ENCODE results near the gene ALDH18A1. TPM values are rescaled to one million over a fixed set of nuclear protein-coding genes. Genes with fewer than 3 reads are reported as not detected.

ALDH18A1 gene
- total and polyA plus RNA-seq, 5 donors from 2014 or later, result 27.1 to 55.4 (median 43.1) TPM

- Histone ChIP-seq H3K27ac (ENCODE audit: insufficient read depth, low read length, poor library complexity, severe bottlenecking) (no peak overlapping the region), H3K27me3 (ENCODE audit: control insufficient read depth, insufficient read depth, low read length) (peaks cover 4% of the 10 kb centered on the region), H3K36me3 (ENCODE audit: control insufficient read depth, insufficient read depth, low read length) (no peaks in the 10 kb centered on the region), H3K4me1 (ENCODE audit: control insufficient read depth, insufficient read depth, low read length, poor library complexity, severe bottlenecking) (no peaks in the 10 kb centered on the region), H3K4me3 (ENCODE audit: low read depth, low read length) (no peak overlapping the region), H3K9me3 (ENCODE audit: control insufficient read depth in 2 of 2, low read length in 2 of 2) (no peaks in the 10 kb centered on the region)
- Mint-ChIP-seq H3K9me3 (no peaks in the 10 kb centered on the region), H3K4me3 (no peak overlapping the region), H3K36me3 (no peaks in the 10 kb centered on the region), H3K27ac (no peak overlapping the region), H3K4me1 (peaks cover 0 to 8% (median 4%) of the 10 kb centered on the region in 4 donors), H3K27me3 (peaks cover 10% of the 10 kb centered on the region)
- DNase-seq (no peak), ATAC-seq (ENCODE audit: low read depth in 2 of 2) (no peak)
Observed at GRCh38 chr10:95566136-95566535, 90.4 kb downstream of the ALDH18A1 start.

- Histone ChIP-seq H3K4me3 (ENCODE audit: low read depth, low read length) (no peak overlapping the region), H3K9me3 (ENCODE audit: control insufficient read depth in 2 of 2, low read length in 2 of 2) (no peaks in the 10 kb centered on the region), H3K27ac (ENCODE audit: insufficient read depth, low read length, poor library complexity, severe bottlenecking) (no peak overlapping the region), H3K36me3 (ENCODE audit: control insufficient read depth, insufficient read depth, low read length) (no peaks in the 10 kb centered on the region), H3K4me1 (ENCODE audit: control insufficient read depth, insufficient read depth, low read length, poor library complexity, severe bottlenecking) (peaks cover 2% of the 10 kb centered on the region), H3K27me3 (ENCODE audit: control insufficient read depth, insufficient read depth, low read length) (peaks cover 4% of the 10 kb centered on the region)
- Mint-ChIP-seq H3K27ac (no peak overlapping the region), H3K36me3 (no peaks in the 10 kb centered on the region), H3K9me3 (no peaks in the 10 kb centered on the region), H3K4me1 (peaks cover 2 to 8% (median 5%) of the 10 kb centered on the region in 4 donors), H3K27me3 (peaks cover 10% of the 10 kb centered on the region), H3K4me3 (peak overlapping the region in 1 of 4 donors; percentile 44)
- ATAC-seq (ENCODE audit: low read depth in 2 of 2), result no peak
- no peak for DNase-seq
Observed at GRCh38 chr10:95565336-95565735, 91.2 kb downstream of the ALDH18A1 start.

DNA sequence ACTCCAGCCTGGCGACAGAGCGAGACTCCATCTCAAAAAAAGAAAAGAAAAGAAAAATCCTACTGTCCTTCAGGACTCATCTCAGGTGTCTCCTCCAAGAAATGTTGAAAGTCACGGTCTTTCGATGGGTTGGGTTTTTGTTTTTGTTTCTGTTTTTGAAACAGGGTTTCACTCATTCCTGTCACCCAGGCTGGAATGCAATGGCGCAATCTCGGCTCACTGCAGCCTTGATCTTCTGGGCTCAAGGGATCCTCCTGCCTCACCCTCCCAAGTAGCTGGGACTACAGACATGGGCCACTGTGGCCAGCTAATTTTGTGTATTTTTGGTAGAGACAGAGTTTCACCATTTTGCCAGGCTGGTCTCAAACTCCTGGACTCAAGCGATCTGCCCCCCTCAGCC is 92.2 kb downstream of the ALDH18A1 start:
- Mint-ChIP-seq H3K36me3 (no peaks in the 10 kb centered on the region), H3K4me1 (peaks cover 5 to 15% (median 8%) of the 10 kb centered on the region in 4 donors), H3K9me3 (no peaks in the 10 kb centered on the region), H3K27ac (no peak overlapping the region), H3K27me3 (peaks cover 10% of the 10 kb centered on the region), H3K4me3 (no peak overlapping the region)
- H3K27me3 ChIP-seq (ENCODE audit: control insufficient read depth, insufficient read depth, low read length), result peaks cover under 1% of the 10 kb centered on the region
- H3K9me3 ChIP-seq (ENCODE audit: control insufficient read depth in 2 of 2, low read length in 2 of 2), result no peaks in the 10 kb centered on the region
- peaks cover 5% of the 10 kb centered on the region for H3K4me1 ChIP-seq (ENCODE audit: control insufficient read depth, insufficient read depth, low read length, poor library complexity, severe bottlenecking)
- H3K36me3 ChIP-seq (ENCODE audit: control insufficient read depth, insufficient read depth, low read length), result no peaks in the 10 kb centered on the region
- no peak for DNase-seq
- ATAC-seq (ENCODE audit: low read depth in 2 of 2), result no peak
- no peak overlapping the region for H3K4me3 ChIP-seq (ENCODE audit: low read depth, low read length)
- H3K27ac ChIP-seq (ENCODE audit: insufficient read depth, low read length, poor library complexity, severe bottlenecking), result no peak overlapping the region

GRCh38 chr10:95562341-95562965 is 94.1 kb downstream of the ALDH18A1 start:
- DNase-seq, result no peak
- Histone ChIP-seq H3K27ac (ENCODE audit: insufficient read depth, low read length, poor library complexity, severe bottlenecking) (no peak overlapping the region), H3K9me3 (ENCODE audit: control insufficient read depth in 2 of 2, low read length in 2 of 2) (no peaks in the 10 kb centered on the region), H3K36me3 (ENCODE audit: control insufficient read depth, insufficient read depth, low read length) (no peaks in the 10 kb centered on the region), H3K27me3 (ENCODE audit: control insufficient read depth, insufficient read depth, low read length) (peaks cover 3% of the 10 kb centered on the region), H3K4me1 (ENCODE audit: control insufficient read depth, insufficient read depth, low read length, poor library complexity, severe bottlenecking) (peaks cover 5% of the 10 kb centered on the region), H3K4me3 (ENCODE audit: low read depth, low read length) (no peak overlapping the region)
- Mint-ChIP-seq H3K27ac (peak overlapping the region in 2 of 3 donors; percentile 20 to 83), H3K4me1 (peaks cover 5 to 19% (median 8%) of the 10 kb centered on the region in 4 donors), H3K27me3 (peaks cover 22% of the 10 kb centered on the region), H3K36me3 (no peaks in the 10 kb centered on the region), H3K4me3 (peak overlapping the region; percentile 87 to 95 (median 94)), H3K9me3 (no peaks in the 10 kb centered on the region)
- no peak for ATAC-seq (ENCODE audit: low read depth in 2 of 2)

- Mint-ChIP-seq H3K4me1 (peaks cover 5 to 19% (median 8%) of the 10 kb centered on the region in 4 donors), H3K4me3 (peak overlapping the region; percentile 87 to 95 (median 94)), H3K36me3 (no peaks in the 10 kb centered on the region), H3K9me3 (no peaks in the 10 kb centered on the region), H3K27ac (peak overlapping the region; percentile 20 to 83 (median 39)), H3K27me3 (peaks cover 27% of the 10 kb centered on the region)
- Histone ChIP-seq H3K9me3 (ENCODE audit: control insufficient read depth in 2 of 2, low read length in 2 of 2) (no peaks in the 10 kb centered on the region), H3K27me3 (ENCODE audit: control insufficient read depth, insufficient read depth, low read length) (peaks cover 3% of the 10 kb centered on the region), H3K4me3 (ENCODE audit: low read depth, low read length) (peak overlapping the region; percentile 45), H3K36me3 (ENCODE audit: control insufficient read depth, insufficient read depth, low read length) (no peaks in the 10 kb centered on the region), H3K27ac (ENCODE audit: insufficient read depth, low read length, poor library complexity, severe bottlenecking) (peak overlapping the region; percentile 47), H3K4me1 (ENCODE audit: control insufficient read depth, insufficient read depth, low read length, poor library complexity, severe bottlenecking) (peaks cover 5% of the 10 kb centered on the region)
- no peak for DNase-seq
- no peak for ATAC-seq (ENCODE audit: low read depth in 2 of 2)
Observed at GRCh38 chr10:95561864-95562177, 94.7 kb downstream of the ALDH18A1 start.

DNA sequence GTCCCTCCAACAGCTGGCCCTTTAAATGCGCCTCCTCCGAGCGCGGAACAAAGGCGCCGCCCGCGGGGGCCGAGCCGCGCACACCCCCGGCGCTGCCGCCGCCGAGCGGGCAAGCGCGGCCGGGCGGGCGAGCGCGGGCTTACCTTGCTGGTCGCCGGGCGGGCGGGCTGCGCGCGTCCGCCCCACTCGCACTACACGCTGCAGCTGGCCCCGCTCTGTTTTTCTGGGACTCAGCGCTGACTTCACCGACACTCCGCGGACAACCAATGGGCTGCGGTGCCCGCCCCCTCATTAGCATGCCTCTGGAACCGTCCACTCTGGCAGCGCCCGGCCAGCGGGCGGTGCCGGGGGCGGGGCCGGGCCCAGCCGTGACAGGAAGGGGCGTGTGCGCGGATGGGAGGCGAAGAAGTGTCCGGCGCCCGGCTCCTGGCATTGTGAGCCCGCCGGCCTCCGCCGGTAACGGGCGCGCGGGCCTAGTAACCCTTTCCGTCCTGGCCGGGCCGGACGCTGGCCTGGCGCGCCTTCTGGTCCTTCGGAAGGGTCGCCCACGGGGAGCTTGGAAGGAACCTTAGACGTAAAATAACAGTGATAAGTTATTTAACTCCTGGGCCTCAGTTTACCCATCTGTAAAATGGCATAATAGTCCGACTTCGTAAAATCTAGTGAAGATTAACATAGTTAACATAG is 95.2 kb downstream of the ALDH18A1 start, which contains the start of gene SORBS1:
Gene SORBS1 (minus strand): TSS at position 195 of the 687 bp plus-strand sequence. CDS start 120,236 bp downstream, outside the sequence.
- Mint-ChIP-seq H3K4me3 (peak within 1 kb of the TSS; percentile 95 to 100 (median 99)), H3K27me3 (peaks cover 27% of the 10 kb centered on the region), H3K36me3 (no peaks in the 10 kb centered on the region), H3K9me3 (no peaks in the 10 kb centered on the region), H3K27ac (peak within 1 kb of the TSS; percentile 89 to 98 (median 95)), H3K4me1 (peaks cover 5 to 19% (median 8%) of the 10 kb centered on the region in 4 donors)
- H3K27me3 ChIP-seq (ENCODE audit: control insufficient read depth, insufficient read depth, low read length), result peaks cover 3% of the 10 kb centered on the region
- H3K9me3 ChIP-seq (ENCODE audit: control insufficient read depth in 2 of 2, low read length in 2 of 2), result no peaks in the 10 kb centered on the region
- H3K36me3 ChIP-seq (ENCODE audit: control insufficient read depth, insufficient read depth, low read length), result no peaks in the 10 kb centered on the region
- peak within 1 kb of the TSS; percentile 78 for H3K4me3 ChIP-seq (ENCODE audit: low read depth, low read length)
- ATAC-seq (ENCODE audit: low read depth in 2 of 2), result peak; percentile 97
- H3K27ac ChIP-seq (ENCODE audit: insufficient read depth, low read length, poor library complexity, severe bottlenecking), result peak within 1 kb of the TSS; percentile 47
- peaks cover 5% of the 10 kb centered on the region for H3K4me1 ChIP-seq (ENCODE audit: control insufficient read depth, insufficient read depth, low read length, poor library complexity, severe bottlenecking)
- DNase-seq, result peak; percentile 81 to 93 (median 83)

DNA sequence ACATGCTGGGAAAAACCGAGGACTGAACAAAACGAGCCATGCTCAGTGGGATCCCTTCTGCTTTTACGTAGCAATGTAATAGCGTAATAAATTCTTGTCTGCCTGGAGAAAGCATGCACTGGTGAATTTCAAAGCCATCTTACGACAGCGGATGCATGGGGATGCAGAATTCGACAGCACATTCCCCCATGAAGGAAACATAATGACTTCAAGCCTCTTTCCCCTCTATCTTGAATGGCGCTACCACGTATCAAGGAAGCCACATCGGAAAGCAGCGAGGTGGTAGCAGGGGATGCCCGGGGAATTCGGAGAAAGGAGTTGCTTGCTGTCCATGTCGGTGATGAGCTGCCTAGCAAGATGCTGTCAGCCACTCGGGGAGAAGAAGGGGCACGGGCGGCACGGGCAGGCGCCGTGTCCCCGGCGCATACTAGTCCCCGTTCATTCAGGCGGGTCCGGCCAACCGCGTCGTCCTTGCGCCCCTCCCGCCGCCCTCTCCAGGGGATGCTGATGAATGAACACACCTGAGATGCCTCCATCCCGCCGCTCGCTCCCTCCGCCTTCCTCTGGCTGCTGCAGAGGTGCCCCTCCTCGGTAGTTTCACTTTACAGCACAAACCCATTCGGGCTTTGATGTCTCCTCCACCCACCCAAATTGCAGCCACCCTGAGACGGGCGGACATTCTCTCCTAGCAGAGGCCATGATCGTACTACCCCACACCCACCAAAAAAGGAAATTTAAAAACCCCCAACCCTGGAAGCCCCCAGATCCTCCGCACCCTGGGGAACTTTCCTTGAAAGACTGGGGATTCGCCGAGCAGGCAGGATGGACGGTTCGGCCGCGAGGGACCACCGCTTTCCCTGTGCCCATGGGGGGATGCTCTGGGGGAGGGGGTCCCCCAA is 96.0 kb downstream of the ALDH18A1 start:
- peak in 1 of 2 donors; percentile 33 for ATAC-seq (ENCODE audit: low read depth in 2 of 2)

More for the DNA sequence above, 96.0 kb downstream of the ALDH18A1 start:
- peak; percentile 24 to 58 (median 35) for DNase-seq
- Mint-ChIP-seq H3K4me1 (peaks cover 5 to 19% (median 8%) of the 10 kb centered on the region in 4 donors), H3K36me3 (no peaks in the 10 kb centered on the region), H3K27me3 (peaks cover 30% of the 10 kb centered on the region), H3K9me3 (no peaks in the 10 kb centered on the region), H3K4me3 (peak overlapping the region; percentile 95 to 100 (median 99)), H3K27ac (peak overlapping the region; percentile 89 to 98 (median 95))
- Histone ChIP-seq H3K27ac (ENCODE audit: insufficient read depth, low read length, poor library complexity, severe bottlenecking) (no peak overlapping the region), H3K27me3 (ENCODE audit: control insufficient read depth, insufficient read depth, low read length) (peaks cover 3% of the 10 kb centered on the region), H3K36me3 (ENCODE audit: control insufficient read depth, insufficient read depth, low read length) (no peaks in the 10 kb centered on the region), H3K4me3 (ENCODE audit: low read depth, low read length) (peak overlapping the region; percentile 78), H3K4me1 (ENCODE audit: control insufficient read depth, insufficient read depth, low read length, poor library complexity, severe bottlenecking) (peaks cover 5% of the 10 kb centered on the region), H3K9me3 (ENCODE audit: control insufficient read depth in 2 of 2, low read length in 2 of 2) (no peaks in the 10 kb centered on the region)
